ENCODE results near the gene CCDC12.

DNA sequence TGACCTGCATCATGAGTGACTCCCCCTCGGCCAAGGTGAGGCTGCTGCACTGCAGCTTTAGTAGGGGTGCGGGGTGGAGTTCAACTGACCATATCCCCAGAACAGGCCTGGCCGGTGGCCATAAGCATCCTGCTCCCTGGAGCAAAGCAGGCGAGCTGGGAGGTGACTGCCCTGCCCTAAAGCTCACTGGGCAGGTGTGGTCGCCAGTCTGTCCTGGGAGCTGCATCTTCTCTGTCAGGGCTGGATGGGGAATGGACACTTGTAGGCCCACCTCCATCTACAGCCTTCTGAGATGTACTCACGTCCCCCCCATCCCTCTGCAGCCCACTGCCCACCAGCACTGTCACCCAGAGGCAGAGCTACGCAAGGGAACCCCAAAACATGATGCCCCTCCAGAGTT is 17.4 kb upstream of the CCDC12 start:
- TF ChIP-seq, protein P1, sequence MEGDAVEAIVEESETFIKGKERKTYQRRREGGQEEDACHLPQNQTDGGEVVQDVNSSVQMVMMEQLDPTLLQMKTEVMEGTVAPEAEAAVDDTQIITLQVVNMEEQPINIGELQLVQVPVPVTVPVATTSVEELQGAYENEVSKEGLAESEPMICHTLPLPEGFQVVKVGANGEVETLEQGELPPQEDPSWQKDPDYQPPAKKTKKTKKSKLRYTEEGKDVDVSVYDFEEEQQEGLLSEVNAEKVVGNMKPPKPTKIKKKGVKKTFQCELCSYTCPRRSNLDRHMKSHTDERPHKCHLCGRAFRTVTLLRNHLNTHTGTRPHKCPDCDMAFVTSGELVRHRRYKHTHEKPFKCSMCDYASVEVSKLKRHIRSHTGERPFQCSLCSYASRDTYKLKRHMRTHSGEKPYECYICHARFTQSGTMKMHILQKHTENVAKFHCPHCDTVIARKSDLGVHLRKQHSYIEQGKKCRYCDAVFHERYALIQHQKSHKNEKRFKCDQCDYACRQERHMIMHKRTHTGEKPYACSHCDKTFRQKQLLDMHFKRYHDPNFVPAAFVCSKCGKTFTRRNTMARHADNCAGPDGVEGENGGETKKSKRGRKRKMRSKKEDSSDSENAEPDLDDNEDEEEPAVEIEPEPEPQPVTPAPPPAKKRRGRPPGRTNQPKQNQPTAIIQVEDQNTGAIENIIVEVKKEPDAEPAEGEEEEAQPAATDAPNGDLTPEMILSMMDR (IDR thresholded peaks at IDR 0.05; ENCODE audit: low read depth, low read length): no peak
- TF ChIP-seq POLR2A (IDR thresholded peaks at IDR 0.05; ENCODE audit: extremely low read depth, insufficient read length) (no peak), MYC (IDR thresholded peaks at IDR 0.05; ENCODE audit: low read depth, low read length) (no peak)
- TF ChIP-seq, protein P2, sequence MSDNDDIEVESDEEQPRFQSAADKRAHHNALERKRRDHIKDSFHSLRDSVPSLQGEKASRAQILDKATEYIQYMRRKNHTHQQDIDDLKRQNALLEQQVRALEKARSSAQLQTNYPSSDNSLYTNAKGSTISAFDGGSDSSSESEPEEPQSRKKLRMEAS (IDR thresholded peaks at IDR 0.05; ENCODE audit: low read depth, low read length): no peak
